Colonic mucosa (tissue), 4 donors: ENCODE results near the gene MB. TPM values are rescaled to one million over a fixed set of nuclear protein-coding genes. Genes with fewer than 3 reads are reported as not detected.

Experiments
- DNase-seq: peaks from one replicate; pipeline ENCODE4 v3.0.0-alpha.2; 2020
- H3K27ac ChIP-seq: fragments of 200-600 bp; one replicate; pipeline ENCODE4 v1.8.0; 2021
- H3K27me3 ChIP-seq: fragments of 200-600 bp; one replicate; pipeline ENCODE4 v1.8.0; 2021
- H3K36me3 ChIP-seq: fragments of 200-600 bp; one replicate; pipeline ENCODE4 v1.8.0; 2021
- H3K4me1 ChIP-seq: fragments of 200-600 bp; one replicate; pipeline ENCODE4 v1.8.0; 2021; ENCODE audit warnings: mild to moderate bottlenecking
- H3K4me3 ChIP-seq: fragments of 200-600 bp; one replicate; pipeline ENCODE4 v1.8.0; 2021
- H3K9ac ChIP-seq, 2 donors: one replicate each; pipeline ENCODE4 v1.7.0; 2013; ENCODE audit warnings: control low read depth in 2 of 2, low read depth in 2 of 2, low read length in 2 of 2
- H3K9me3 ChIP-seq: fragments of 200-600 bp; one replicate; pipeline ENCODE4 v1.8.0; 2021
- intact Hi-C: fragments of 100-400 bp; cut with DNase I; formaldehyde crosslinking; loops from one replicate; pipeline ENCODE4 v1.14.1; 2022
- total RNA-seq, 2 donors: library from RNA; stranded (reverse); fragmentation: NEBNext Ultra II Directional in 1 of 2; extraction: Animal tissue kit (Norgen Biotek cat#: 25700) in 1 of 2; gene quantifications; one replicate each; pipeline ENCODE4 v1.2.1, GENCODE V29; 2021
- TF ChIP-seq, protein P1 (sequence below): fragments of 200-600 bp; IDR thresholded peaks from one replicate; pipeline ENCODE4 v1.8.0; 2022; ENCODE audit warnings: antibody characterized with exemption, mild to moderate bottlenecking
- donor health status: healthy.
- donor health status: DM: no; HTN: no; CAD: no.
- donor health status: DM: no; HTN: no; CAD: no.

Gene MB
- total RNA-seq, 2 donors from 2014 or later = 2.9 to 8.8 TPM

DNA sequence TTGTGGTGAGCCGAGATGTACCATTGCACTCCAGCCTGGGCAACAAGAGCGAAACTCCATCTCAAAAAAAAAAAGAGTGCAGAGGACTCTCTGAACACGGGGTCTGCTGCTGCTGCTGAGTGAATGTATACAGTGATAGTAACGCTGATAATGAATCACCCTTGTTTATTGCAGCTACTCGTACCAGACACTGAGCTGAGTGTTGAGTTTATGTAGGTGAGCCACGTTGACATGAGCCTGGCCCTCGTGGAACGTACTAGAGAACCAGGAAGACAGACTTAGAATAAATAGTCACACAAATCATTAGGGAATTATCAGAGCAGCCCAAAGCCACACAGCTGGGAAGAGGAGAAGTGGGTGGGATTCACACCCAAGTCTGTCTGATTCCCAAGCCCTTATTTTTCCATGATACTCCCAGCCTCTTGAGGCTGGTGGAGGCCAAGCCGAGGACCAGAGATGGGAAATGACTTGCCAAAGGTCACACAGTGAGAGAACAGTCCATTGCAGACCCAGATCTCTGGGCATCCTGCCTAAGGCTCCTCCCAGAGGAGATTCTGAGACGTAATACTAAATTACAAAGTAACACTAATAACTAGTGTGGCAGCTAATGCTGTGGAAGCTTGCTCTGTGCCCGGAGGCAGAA lies 34.8 kb downstream of the MB start:
- no peak overlapping the region for H3K27ac ChIP-seq

DNA sequence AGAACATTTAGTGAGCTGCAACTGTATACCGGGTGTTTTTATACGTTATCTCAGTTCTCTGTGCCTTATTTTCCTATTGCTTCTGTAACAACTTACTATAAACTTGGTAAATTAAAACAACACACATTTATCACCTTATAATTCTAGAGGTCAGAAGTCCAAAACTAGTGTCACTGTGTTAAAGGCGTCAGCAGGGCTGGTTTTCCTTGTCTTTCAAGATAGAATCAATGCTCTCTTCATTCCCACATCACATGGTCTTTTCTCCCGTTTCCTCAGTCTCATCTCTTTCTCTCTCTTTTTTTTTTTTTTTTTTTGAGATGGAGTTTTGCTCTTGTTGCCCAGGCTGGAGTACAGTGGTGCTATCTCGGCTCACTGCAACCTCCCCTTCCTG lies 36.1 kb downstream of the MB start:
- DNase-seq = no peak
- H3K36me3 ChIP-seq = no peaks in the 10 kb centered on the region
- intact Hi-C loops = loop anchor here (5.0 kb wide), 1 partner anchor 229 kb away; no protein-coding TSS in a partner anchor
- H3K27ac ChIP-seq = no peak overlapping the region
- no peak overlapping the region for H3K4me3 ChIP-seq
- no peak overlapping the region for H3K9ac ChIP-seq
- no peaks in the 10 kb centered on the region for H3K27me3 ChIP-seq
- no peaks in the 10 kb centered on the region for H3K9me3 ChIP-seq
- TF ChIP-seq, protein P1, sequence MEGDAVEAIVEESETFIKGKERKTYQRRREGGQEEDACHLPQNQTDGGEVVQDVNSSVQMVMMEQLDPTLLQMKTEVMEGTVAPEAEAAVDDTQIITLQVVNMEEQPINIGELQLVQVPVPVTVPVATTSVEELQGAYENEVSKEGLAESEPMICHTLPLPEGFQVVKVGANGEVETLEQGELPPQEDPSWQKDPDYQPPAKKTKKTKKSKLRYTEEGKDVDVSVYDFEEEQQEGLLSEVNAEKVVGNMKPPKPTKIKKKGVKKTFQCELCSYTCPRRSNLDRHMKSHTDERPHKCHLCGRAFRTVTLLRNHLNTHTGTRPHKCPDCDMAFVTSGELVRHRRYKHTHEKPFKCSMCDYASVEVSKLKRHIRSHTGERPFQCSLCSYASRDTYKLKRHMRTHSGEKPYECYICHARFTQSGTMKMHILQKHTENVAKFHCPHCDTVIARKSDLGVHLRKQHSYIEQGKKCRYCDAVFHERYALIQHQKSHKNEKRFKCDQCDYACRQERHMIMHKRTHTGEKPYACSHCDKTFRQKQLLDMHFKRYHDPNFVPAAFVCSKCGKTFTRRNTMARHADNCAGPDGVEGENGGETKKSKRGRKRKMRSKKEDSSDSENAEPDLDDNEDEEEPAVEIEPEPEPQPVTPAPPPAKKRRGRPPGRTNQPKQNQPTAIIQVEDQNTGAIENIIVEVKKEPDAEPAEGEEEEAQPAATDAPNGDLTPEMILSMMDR = no peak
- H3K4me1 ChIP-seq = no peaks in the 10 kb centered on the region

More for the DNA sequence above, 34.8 kb downstream of the MB start:
- no peak for DNase-seq
- Histone ChIP-seq H3K9ac (no peak overlapping the region), H3K36me3 (no peaks in the 10 kb centered on the region), H3K4me1 (no peaks in the 10 kb centered on the region), H3K27me3 (no peaks in the 10 kb centered on the region), H3K9me3 (no peaks in the 10 kb centered on the region), H3K4me3 (no peak overlapping the region)
- TF ChIP-seq, protein P1 = no peak
- intact Hi-C loops = loop anchor here (5.0 kb wide), 1 partner anchor 230 kb away; no protein-coding TSS in a partner anchor

DNA sequence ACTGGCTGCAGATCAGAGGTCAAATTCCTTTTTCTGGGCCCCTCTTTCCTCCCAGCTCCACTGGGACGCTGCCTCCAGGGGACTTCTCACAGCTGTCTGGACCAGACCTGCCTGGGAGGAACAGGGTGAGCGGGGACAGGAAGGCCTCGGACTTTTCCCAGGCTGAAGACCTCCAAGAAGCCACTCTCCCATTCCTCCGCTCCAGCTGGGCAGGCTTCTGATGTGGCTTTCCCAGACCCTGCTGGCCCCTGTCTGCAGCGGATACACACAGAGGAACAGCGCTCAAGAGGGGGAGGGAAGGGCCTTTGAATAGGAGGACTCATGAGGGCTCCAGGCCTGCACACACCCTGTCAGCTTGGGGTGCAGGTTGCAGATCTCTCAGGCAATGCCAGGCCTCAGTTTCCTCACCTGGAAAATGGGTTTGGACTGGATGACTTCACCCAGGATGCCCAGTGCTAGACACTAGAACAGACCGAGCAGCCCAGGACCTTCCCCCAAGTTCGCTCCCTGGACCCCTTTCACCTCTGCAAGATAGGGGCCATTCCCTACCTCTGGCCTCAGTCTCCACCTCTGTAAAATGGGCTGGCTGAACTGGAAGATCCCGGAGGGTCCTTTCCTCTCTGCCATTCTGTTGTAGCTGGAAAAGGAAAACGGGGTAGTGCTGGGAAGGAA lies 36.6 kb downstream of the MB start:
- Histone ChIP-seq H3K9me3 (no peaks in the 10 kb centered on the region), H3K36me3 (no peaks in the 10 kb centered on the region), H3K27ac (no peak overlapping the region), H3K4me3 (no peak overlapping the region), H3K9ac (no peak overlapping the region), H3K27me3 (no peaks in the 10 kb centered on the region), H3K4me1 (no peaks in the 10 kb centered on the region)
- intact Hi-C loops = loop anchor here (5.0 kb wide), 1 partner anchor 228 kb away; no protein-coding TSS in a partner anchor
- TF ChIP-seq, protein P1 = no peak
- no peak for DNase-seq

DNA sequence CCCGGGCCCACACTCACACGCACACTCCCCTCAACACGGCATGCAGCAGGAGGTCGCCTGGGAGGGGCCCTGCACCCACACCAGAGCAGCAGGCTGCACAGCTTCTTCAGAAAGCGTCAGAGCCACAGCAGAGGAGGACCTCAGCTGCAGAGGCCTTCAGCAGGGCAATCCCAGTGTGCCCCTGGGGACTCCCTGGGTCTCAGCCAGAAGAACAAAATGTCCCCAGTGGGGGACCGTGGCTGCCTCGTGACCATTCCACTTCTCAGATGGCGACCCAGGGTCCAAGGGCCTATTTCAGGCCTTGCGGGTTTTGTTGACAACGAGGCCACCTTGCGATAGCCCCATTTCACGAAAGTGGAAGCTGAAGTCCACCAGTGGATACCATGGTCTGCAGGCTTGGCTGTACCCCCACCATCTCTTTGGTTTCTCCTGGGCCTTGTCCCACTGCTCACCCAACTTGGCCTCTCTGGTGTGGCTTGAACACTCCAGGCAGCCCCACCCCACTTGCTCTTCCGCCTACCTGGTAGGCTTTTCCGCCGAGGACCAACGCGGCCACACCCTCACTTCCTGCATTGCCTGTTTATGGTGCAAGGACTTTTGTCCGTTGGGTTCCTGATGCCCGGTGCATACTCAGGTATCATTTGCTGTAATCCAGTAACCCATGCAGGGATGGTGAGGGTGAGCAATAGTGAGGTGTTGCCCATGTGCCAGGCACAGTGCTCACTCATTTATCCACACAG lies 38.1 kb downstream of the MB start:
- Histone ChIP-seq H3K4me1 (no peaks in the 10 kb centered on the region), H3K9ac (no peak overlapping the region), H3K36me3 (no peaks in the 10 kb centered on the region), H3K27me3 (no peaks in the 10 kb centered on the region), H3K9me3 (no peaks in the 10 kb centered on the region), H3K4me3 (no peak overlapping the region), H3K27ac (no peak overlapping the region)
- TF ChIP-seq, protein P1 = no peak
- DNase-seq = peak; percentile 65
- intact Hi-C loops = no loop called here

DNA sequence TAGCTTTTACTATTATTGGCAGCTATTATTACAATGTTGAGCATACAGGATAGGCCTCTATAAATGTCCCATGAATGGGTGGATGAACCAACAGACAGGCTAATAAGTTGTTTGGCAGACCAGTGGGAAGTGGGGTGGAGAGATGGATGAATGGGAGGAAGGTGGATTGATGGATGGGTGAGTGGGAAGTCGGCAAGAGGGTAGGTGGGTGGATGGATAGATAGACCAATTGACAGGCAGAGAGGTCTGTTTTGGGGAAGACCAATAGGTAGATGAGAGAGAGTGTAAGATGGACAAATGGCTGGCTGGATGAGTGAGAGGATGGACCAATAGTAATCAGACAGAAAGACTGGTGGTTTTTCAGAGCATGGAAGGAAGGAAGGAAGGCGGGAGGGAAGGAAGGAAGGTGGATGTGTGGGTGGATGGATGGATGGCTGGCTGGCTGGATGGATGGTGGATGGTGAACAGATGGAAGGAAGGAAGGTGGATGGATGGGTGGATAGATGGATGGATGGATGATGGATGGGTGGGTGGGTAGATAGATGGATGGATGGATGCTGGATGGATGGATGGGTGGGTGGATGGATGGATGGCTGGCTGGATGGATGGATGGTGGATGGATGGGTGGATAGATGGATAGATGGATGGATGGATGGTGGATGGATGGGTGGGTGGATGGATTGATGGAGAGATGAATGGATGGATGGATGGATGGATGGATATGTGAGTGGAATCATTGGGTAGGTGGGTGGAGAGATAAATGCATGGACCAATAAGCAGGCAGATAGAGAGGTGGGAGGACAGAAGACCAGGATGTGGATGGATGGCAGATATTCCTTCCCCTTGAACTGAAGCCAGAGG lies 39.1 kb downstream of the MB start:
- H3K4me3 ChIP-seq = no peak overlapping the region
- no peak overlapping the region for H3K9ac ChIP-seq
- DNase-seq = no peak
- H3K27ac ChIP-seq = no peak overlapping the region
- H3K27me3 ChIP-seq = no peaks in the 10 kb centered on the region
- intact Hi-C loops = no loop called here
- H3K9me3 ChIP-seq = no peaks in the 10 kb centered on the region
- no peaks in the 10 kb centered on the region for H3K4me1 ChIP-seq
- no peaks in the 10 kb centered on the region for H3K36me3 ChIP-seq
- TF ChIP-seq, protein P1 = no peak
